WTC11 (cell line): ENCODE data around the gene CNTNAP2. TPM values are rescaled to one million over a fixed set of nuclear protein-coding genes. Genes with fewer than 3 reads are reported as not detected.

ENCODE experiments used
- ATAC-seq: fragments of 200-7000 bp; cut with Tn5 transposase; 2 replicates; pipeline ENCODE4 v1.10.0; 2021; ENCODE audit warnings: mild to moderate bottlenecking, moderate library complexity
- CTCF ChIA-PET: fragments of 300-600 bp; sonication (Branson Sonifier 250); formaldehyde crosslinking; loops from one replicate; lab custom pipeline; 2021; ENCODE audit warnings: antibody characterized with exemption; lab: Charles Lee
- POLR2A ChIA-PET: fragments of 350-600 bp; sonication (Branson Sonifier 250); formaldehyde crosslinking; loops from one replicate; lab custom pipeline; 2021; ENCODE audit warnings: antibody characterized with exemption; lab: Charles Lee
- DNase-seq: peaks from one replicate; pipeline ENCODE4 v3.0.0; 2021; ENCODE audit warnings: low spot score
- H3K27ac Mint-ChIP-seq: 2 replicates; pipeline ENCODE4 v1.8.0; 2021; ENCODE audit warnings: mixed read lengths
- H3K27me3 Mint-ChIP-seq: 2 replicates; pipeline ENCODE4 v1.8.0; 2021; ENCODE audit warnings: low read depth, mild to moderate bottlenecking, moderate library complexity, mixed read lengths
- H3K36me3 Mint-ChIP-seq: 2 replicates; pipeline ENCODE4 v1.8.0; 2021; ENCODE audit warnings: mixed read lengths
- H3K4me1 Mint-ChIP-seq: 2 replicates; pipeline ENCODE4 v1.8.0; 2022; ENCODE audit warnings: mixed read lengths
- H3K4me3 Mint-ChIP-seq: 2 replicates; pipeline ENCODE4 v1.8.0; 2021; ENCODE audit warnings: mild to moderate bottlenecking, moderate library complexity, mixed read lengths
- H3K9me3 Mint-ChIP-seq: 2 replicates; pipeline ENCODE4 v1.8.0; 2021; ENCODE audit warnings: mixed read lengths
- AFF4 ChIP-seq: sonication (generic); formaldehyde crosslinking; IDR thresholded peaks from 2 replicates; pipeline ENCODE4 v1.8.1; 2023; ENCODE audit warnings: mild to moderate bottlenecking, missing genetic modification reagents, borderline replicate concordance
- ATF1 ChIP-seq: sonication (generic); formaldehyde crosslinking; IDR thresholded peaks from 2 replicates; pipeline ENCODE4 v1.8.1; 2023; ENCODE audit warnings: mild to moderate bottlenecking, moderate library complexity, missing genetic modification reagents
- ELF4 ChIP-seq: sonication (generic); formaldehyde crosslinking; IDR thresholded peaks from 2 replicates; pipeline ENCODE4 v1.8.1; 2022; ENCODE audit warnings: low read depth, mild to moderate bottlenecking, moderate library complexity, missing genetic modification reagents
- HMGXB4 ChIP-seq: sonication (generic); formaldehyde crosslinking; IDR thresholded peaks from 2 replicates; pipeline ENCODE4 v1.8.1; 2023; ENCODE audit warnings: mild to moderate bottlenecking, moderate library complexity, missing genetic modification reagents
- IRF1 ChIP-seq: sonication (generic); formaldehyde crosslinking; IDR thresholded peaks from 2 replicates; pipeline ENCODE4 v1.8.0; 2023; ENCODE audit warnings: missing genetic modification reagents
- JUN ChIP-seq: sonication (generic); formaldehyde crosslinking; IDR thresholded peaks from 2 replicates; pipeline ENCODE4 v1.8.0; 2023; ENCODE audit warnings: mild to moderate bottlenecking, missing genetic modification reagents
- MYBL2 ChIP-seq: sonication (generic); formaldehyde crosslinking; IDR thresholded peaks from 2 replicates; pipeline ENCODE4 v1.8.1; 2023; ENCODE audit warnings: mild to moderate bottlenecking, moderate library complexity, missing genetic modification reagents
- NFATC4 ChIP-seq: fragments of 250-450 bp; sonication (Bioruptor Pico); IDR thresholded peaks from 2 replicates; pipeline ENCODE4 v1.9.0; 2021; ENCODE audit warnings: mild to moderate bottlenecking
- NFYB ChIP-seq: sonication (generic); formaldehyde crosslinking; conservative IDR thresholded peaks from 2 replicates; pipeline ENCODE4 v1.8.0; 2022; ENCODE audit warnings: low read depth, missing genetic modification reagents
- NR2C2 ChIP-seq: sonication (generic); formaldehyde crosslinking; IDR thresholded peaks from 2 replicates; pipeline ENCODE4 v1.8.0; 2022; ENCODE audit warnings: mild to moderate bottlenecking, missing genetic modification reagents
- OVOL2 ChIP-seq: fragments of 250-450 bp; sonication (Bioruptor Pico); IDR thresholded peaks from 2 replicates; pipeline ENCODE4 v1.9.0; 2021; ENCODE audit warnings: mild to moderate bottlenecking, borderline replicate concordance
- PRRX2 ChIP-seq: fragments of 250-450 bp; sonication (Bioruptor Pico); IDR thresholded peaks from 2 replicates; pipeline ENCODE4 v1.8.0; 2021; ENCODE audit warnings: mild to moderate bottlenecking
- SMAD4 ChIP-seq: sonication (generic); formaldehyde crosslinking; IDR thresholded peaks from 2 replicates; pipeline ENCODE4 v1.8.0; 2022; ENCODE audit warnings: mild to moderate bottlenecking, missing genetic modification reagents
- ZNF121 ChIP-seq: sonication (generic); formaldehyde crosslinking; IDR thresholded peaks from 2 replicates; pipeline ENCODE4 v1.8.0; 2023; ENCODE audit warnings: missing genetic modification reagents
- ZNF219 ChIP-seq: sonication (generic); formaldehyde crosslinking; IDR thresholded peaks from 2 replicates; pipeline ENCODE4 v1.8.0; 2023; ENCODE audit warnings: missing genetic modification reagents, mild to moderate bottlenecking, borderline replicate concordance
- total RNA-seq: library from RNA; stranded (reverse); gene quantifications from 3 replicates; pipeline ENCODE4 v1.2.3, GENCODE V29; 2021
- TF ChIP-seq, protein P1 (sequence below): sonication (generic); formaldehyde crosslinking; IDR thresholded peaks from 2 replicates; pipeline ENCODE4 v1.8.1; 2023; ENCODE audit warnings: mild to moderate bottlenecking, missing genetic modification reagents, moderate library complexity
- TF ChIP-seq, protein P2 (sequence below): fragments of 250-450 bp; sonication (Bioruptor Pico); IDR thresholded peaks from 2 replicates; pipeline ENCODE4 v1.9.0; 2021; ENCODE audit warnings: mild to moderate bottlenecking
- TF ChIP-seq, protein P3 (sequence below): fragments of 200-600 bp; IDR thresholded peaks from 2 replicates; pipeline ENCODE4 v1.8.0; 2022; ENCODE audit warnings: antibody characterized with exemption
- TF ChIP-seq, protein P4 (sequence below): fragments of 250-450 bp; sonication (Bioruptor Pico); IDR thresholded peaks from 2 replicates; pipeline ENCODE4 v1.8.0; 2021; ENCODE audit warnings: mild to moderate bottlenecking

The CNTNAP2 gene
- total RNA-seq, 1 experiment from 2014 or later, result 63.8 TPM

DNA sequence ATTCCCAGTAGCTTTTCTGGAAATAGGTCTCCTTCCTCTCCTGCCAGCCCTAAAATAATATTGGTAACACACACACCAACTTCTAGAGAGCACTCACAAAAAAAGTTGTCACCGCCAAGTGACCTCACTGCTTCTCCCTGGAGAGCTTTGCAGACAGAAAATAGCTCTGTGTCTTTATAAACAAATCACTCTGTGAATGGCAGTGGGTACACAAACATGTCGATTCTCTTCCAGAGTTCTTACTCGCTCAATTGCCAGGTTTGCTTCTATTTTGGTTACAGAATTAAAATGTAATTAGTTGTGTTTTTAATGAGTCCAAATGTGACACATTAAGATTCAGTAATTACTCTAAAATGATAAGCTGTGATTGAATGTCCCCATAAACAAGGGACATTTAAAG, 1824.8 kb downstream of the CNTNAP2 start:
- Mint-ChIP-seq H3K27ac (no peak overlapping the region), H3K4me3 (no peak overlapping the region), H3K27me3 (no peaks in the 10 kb centered on the region), H3K36me3 (no peaks in the 10 kb centered on the region), H3K4me1 (no peaks in the 10 kb centered on the region), H3K9me3 (no peaks in the 10 kb centered on the region)
- POLR2A ChIA-PET, result no interaction called here
- DNase-seq (no peak), ATAC-seq (no peak)
- TF ChIP-seq, protein P1, sequence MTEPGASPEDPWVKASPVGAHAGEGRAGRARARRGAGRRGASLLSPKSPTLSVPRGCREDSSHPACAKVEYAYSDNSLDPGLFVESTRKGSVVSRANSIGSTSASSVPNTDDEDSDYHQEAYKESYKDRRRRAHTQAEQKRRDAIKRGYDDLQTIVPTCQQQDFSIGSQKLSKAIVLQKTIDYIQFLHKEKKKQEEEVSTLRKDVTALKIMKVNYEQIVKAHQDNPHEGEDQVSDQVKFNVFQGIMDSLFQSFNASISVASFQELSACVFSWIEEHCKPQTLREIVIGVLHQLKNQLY (CRISPR knock-in tag), result no peak
- TF ChIP-seq NFATC4 (CRISPR knock-in tag) (no peak), SMAD4 (CRISPR knock-in tag) (no peak)
- TF ChIP-seq, protein P2, sequence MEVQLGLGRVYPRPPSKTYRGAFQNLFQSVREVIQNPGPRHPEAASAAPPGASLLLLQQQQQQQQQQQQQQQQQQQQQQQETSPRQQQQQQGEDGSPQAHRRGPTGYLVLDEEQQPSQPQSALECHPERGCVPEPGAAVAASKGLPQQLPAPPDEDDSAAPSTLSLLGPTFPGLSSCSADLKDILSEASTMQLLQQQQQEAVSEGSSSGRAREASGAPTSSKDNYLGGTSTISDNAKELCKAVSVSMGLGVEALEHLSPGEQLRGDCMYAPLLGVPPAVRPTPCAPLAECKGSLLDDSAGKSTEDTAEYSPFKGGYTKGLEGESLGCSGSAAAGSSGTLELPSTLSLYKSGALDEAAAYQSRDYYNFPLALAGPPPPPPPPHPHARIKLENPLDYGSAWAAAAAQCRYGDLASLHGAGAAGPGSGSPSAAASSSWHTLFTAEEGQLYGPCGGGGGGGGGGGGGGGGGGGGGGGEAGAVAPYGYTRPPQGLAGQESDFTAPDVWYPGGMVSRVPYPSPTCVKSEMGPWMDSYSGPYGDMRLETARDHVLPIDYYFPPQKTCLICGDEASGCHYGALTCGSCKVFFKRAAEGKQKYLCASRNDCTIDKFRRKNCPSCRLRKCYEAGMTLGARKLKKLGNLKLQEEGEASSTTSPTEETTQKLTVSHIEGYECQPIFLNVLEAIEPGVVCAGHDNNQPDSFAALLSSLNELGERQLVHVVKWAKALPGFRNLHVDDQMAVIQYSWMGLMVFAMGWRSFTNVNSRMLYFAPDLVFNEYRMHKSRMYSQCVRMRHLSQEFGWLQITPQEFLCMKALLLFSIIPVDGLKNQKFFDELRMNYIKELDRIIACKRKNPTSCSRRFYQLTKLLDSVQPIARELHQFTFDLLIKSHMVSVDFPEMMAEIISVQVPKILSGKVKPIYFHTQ, result no peak
- CTCF ChIA-PET, result no interaction called here

DNA sequence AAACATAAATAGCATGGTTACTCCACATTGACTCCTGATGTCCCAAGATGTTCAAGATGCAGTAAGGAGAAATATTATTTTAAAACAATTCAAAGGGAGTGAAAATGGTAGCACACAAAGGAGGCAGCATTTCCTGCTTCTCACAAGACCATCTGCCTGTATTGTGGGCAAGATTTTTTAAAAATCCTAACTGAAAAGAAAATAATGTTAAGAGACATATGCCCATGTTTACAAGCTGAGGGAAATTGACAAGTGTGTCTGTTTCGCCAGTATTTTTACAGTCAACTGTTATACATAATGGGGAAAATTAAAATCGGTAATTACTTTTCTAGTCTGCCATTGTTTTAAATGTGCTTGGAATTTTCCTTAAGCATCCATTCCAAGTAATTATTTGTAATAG, 1827.7 kb downstream of the CNTNAP2 start:
- Mint-ChIP-seq H3K27me3 (no peaks in the 10 kb centered on the region), H3K4me1 (no peaks in the 10 kb centered on the region), H3K9me3 (no peaks in the 10 kb centered on the region), H3K4me3 (no peak overlapping the region), H3K27ac (no peak overlapping the region), H3K36me3 (no peaks in the 10 kb centered on the region)
- DNase-seq, result no peak
- ATAC-seq, result no peak
- ChIA-PET POLR2A (no interaction called here), CTCF (interaction anchor here (0.7 kb wide), 1 partner anchor 77 kb away, joined by 4 read pairs; no protein-coding TSS in a partner anchor)
- no peak for TF ChIP-seq JUN
- no peak for TF ChIP-seq AFF4
- no peak for TF ChIP-seq HMGXB4 (CRISPR knock-in tag)
- TF ChIP-seq PRRX2 (CRISPR knock-in tag), result no peak
- no peak for TF ChIP-seq NFYB (CRISPR knock-in tag)
- TF ChIP-seq ATF1 (CRISPR knock-in tag), result no peak
- TF ChIP-seq OVOL2 (CRISPR knock-in tag), result no peak
- no peak for TF ChIP-seq NR2C2 (CRISPR knock-in tag)
- TF ChIP-seq, protein P3, sequence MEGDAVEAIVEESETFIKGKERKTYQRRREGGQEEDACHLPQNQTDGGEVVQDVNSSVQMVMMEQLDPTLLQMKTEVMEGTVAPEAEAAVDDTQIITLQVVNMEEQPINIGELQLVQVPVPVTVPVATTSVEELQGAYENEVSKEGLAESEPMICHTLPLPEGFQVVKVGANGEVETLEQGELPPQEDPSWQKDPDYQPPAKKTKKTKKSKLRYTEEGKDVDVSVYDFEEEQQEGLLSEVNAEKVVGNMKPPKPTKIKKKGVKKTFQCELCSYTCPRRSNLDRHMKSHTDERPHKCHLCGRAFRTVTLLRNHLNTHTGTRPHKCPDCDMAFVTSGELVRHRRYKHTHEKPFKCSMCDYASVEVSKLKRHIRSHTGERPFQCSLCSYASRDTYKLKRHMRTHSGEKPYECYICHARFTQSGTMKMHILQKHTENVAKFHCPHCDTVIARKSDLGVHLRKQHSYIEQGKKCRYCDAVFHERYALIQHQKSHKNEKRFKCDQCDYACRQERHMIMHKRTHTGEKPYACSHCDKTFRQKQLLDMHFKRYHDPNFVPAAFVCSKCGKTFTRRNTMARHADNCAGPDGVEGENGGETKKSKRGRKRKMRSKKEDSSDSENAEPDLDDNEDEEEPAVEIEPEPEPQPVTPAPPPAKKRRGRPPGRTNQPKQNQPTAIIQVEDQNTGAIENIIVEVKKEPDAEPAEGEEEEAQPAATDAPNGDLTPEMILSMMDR, result no peak
- no peak for TF ChIP-seq ZNF219
- TF ChIP-seq ZNF121 (CRISPR knock-in tag), result no peak
- TF ChIP-seq ELF4 (CRISPR knock-in tag), result no peak
- TF ChIP-seq, protein P4, sequence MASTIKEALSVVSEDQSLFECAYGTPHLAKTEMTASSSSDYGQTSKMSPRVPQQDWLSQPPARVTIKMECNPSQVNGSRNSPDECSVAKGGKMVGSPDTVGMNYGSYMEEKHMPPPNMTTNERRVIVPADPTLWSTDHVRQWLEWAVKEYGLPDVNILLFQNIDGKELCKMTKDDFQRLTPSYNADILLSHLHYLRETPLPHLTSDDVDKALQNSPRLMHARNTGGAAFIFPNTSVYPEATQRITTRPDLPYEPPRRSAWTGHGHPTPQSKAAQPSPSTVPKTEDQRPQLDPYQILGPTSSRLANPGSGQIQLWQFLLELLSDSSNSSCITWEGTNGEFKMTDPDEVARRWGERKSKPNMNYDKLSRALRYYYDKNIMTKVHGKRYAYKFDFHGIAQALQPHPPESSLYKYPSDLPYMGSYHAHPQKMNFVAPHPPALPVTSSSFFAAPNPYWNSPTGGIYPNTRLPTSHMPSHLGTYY, result no peak
- no peak for TF ChIP-seq IRF1 (CRISPR knock-in tag)
- TF ChIP-seq MYBL2 (CRISPR knock-in tag), result no peak
